HepG2 (cell line): Measurements from ENCODE around the gene ADGRB2. TPM values are rescaled to one million over a fixed set of nuclear protein-coding genes. Genes with fewer than 3 reads are reported as not detected.
A peak's percentile ranks its signal among the peaks of the same experiment; 100 is the strongest.

Experiments
- ATAC-seq: fragments of 200-7000 bp; cut with Tn5 transposase; 3 replicates; pipeline ENCODE4 v1.9.1; 2020; ENCODE audit warnings: mild to moderate bottlenecking, moderate library complexity
- BruUV-seq: library from RNA; stranded (reverse); fragments of 400-500 nt; replicated peaks from 2 replicates; lab custom pipeline; 2021; lab: Mats Ljungman, UMichigan
- CTCF ChIA-PET: fragments of 300-600 bp; formaldehyde crosslinking; extraction: SDS; loops from one replicate; lab custom pipeline; 2021; ENCODE audit warnings: low total read pairs, inconsistent platforms, low intra/inter-chr PET ratio; lab: Yijun Ruan, JAX
- POLR2A ChIA-PET: fragments of 350-600 bp; sonication (Branson Sonifier 250); formaldehyde crosslinking; loops from one replicate; lab custom pipeline; 2020; ENCODE audit warnings: antibody characterized with exemption, inconsistent platforms; lab: Yijun Ruan, JAX
- DNase-seq: peaks from one replicate; pipeline ENCODE4 v3.0.0-alpha.2; 2015; ENCODE audit warnings: low spot score
- FAIRE-seq: peaks from 3 replicates; lab custom pipeline; 2011; peaks lifted over from hg19 to GRCh38; lab: Jason Lieb, UNC
- H2AFZ ChIP-seq: one replicate; pipeline ENCODE4 v1.6.1; 2011; ENCODE audit warnings: low read length, inconsistent platforms
- H3K27ac ChIP-seq: fragments of 300-600 bp; 3 replicates; pipeline ENCODE4 v1.8.0; 2011; ENCODE audit warnings: mixed run types, mild to moderate bottlenecking, mixed read lengths, low read length, inconsistent platforms; ENCODE audit not compliant: insufficient read depth; ENCODE audit errors: extremely low read length
- H3K27me3 ChIP-seq, 2 experiments: fragments of 200-600 bp in 1 of 2; 2 replicates in 1 of 2; 3 replicates in 1 of 2; pipeline versions ENCODE4 v1.6.0 to v1.8.0; 2011; ENCODE audit warnings: low read length in 2 of 2, mild to moderate bottlenecking in 2 of 2, moderate library complexity in 2 of 2, inconsistent platforms in 1 of 2; ENCODE audit not compliant: insufficient read depth in 2 of 2, control insufficient read depth in 1 of 2
- H3K36me3 ChIP-seq, 2 experiments: fragments of 200-600 bp in 1 of 2; replicated peaks in 1 of 2; 2 replicates in 1 of 2; 3 replicates in 1 of 2; pipeline versions ENCODE4 v1.5.1 to v1.8.0; 2011; ENCODE audit warnings: low read length in 2 of 2, inconsistent platforms in 1 of 2; ENCODE audit not compliant: insufficient read depth in 2 of 2, control insufficient read depth in 1 of 2
- H3K4me1 ChIP-seq: 2 replicates; pipeline ENCODE4 v1.5.1; 2012; ENCODE audit warnings: low read length, inconsistent platforms; ENCODE audit not compliant: insufficient read depth
- H3K4me2 ChIP-seq: 2 replicates; pipeline ENCODE4 v1.6.0; 2011; ENCODE audit warnings: low read depth, low read length, inconsistent platforms
- H3K4me3 ChIP-seq, 3 experiments: fragments of 200-600 bp in 1 of 3; sonication (generic), shearing (Covaris generic) in 1 of 3; replicated peaks in 1 of 3; 2 replicates each; pipeline ENCODE4 v1.5.1; 2011 to 2016; ENCODE audit warnings: low read length in 3 of 3, inconsistent platforms in 2 of 3, low read depth in 2 of 3, mild to moderate bottlenecking in 2 of 3, control low read depth in 1 of 3, mixed read lengths in 1 of 3; ENCODE audit not compliant: insufficient read depth in 1 of 3
- H3K79me2 ChIP-seq: one replicate; pipeline ENCODE4 v1.6.1; 2011; ENCODE audit warnings: low read length, inconsistent platforms; ENCODE audit not compliant: insufficient read depth
- H3K9ac ChIP-seq: 2 replicates; pipeline ENCODE4 v1.6.0; 2011; ENCODE audit warnings: mild to moderate bottlenecking, low read depth, low read length, inconsistent platforms; ENCODE audit not compliant: insufficient read depth
- H3K9me3 ChIP-seq: 2 replicates; pipeline ENCODE4 v1.5.1; 2012; ENCODE audit warnings: mild to moderate bottlenecking, low read length
- H4K20me1 ChIP-seq: 2 replicates; pipeline ENCODE4 v1.6.0; 2011; ENCODE audit warnings: inconsistent platforms, mild to moderate bottlenecking, low read length, moderate library complexity; ENCODE audit not compliant: insufficient read depth
- ATF6 ChIP-seq: sonication (generic); formaldehyde crosslinking; conservative IDR thresholded peaks from 2 replicates; pipeline ENCODE4 v1.4.0; 2020; ENCODE audit warnings: missing genetic modification reagents
- CHD4 ChIP-seq: fragments of 200-600 bp; sonication (generic); IDR thresholded peaks from 2 replicates; pipeline ENCODE4 v1.7.0; 2017; ENCODE audit warnings: mild to moderate bottlenecking, low read length, borderline replicate concordance
- FOXO4 ChIP-seq: sonication (generic); formaldehyde crosslinking; conservative IDR thresholded peaks from 2 replicates; pipeline ENCODE4 v1.8.1; 2023; ENCODE audit warnings: missing genetic modification reagents
- GABPA ChIP-seq, 2 experiments: IDR thresholded peaks; 2 replicates each; pipeline ENCODE4 v1.6.1; 2011 to 2016; ENCODE audit warnings: low read depth in 2 of 2, low read length in 1 of 2, missing biosample characterization in 1 of 2, missing genetic modification characterization in 1 of 2
- POLR2A ChIP-seq, 2 experiments: IDR thresholded peaks; 2 replicates each; pipeline ENCODE4 v1.6.1; 2011; ENCODE audit warnings: low read depth in 2 of 2, low read length in 2 of 2, mild to moderate bottlenecking in 1 of 2, moderate library complexity in 1 of 2; ENCODE audit not compliant: insufficient read depth in 1 of 2
- RFX3 ChIP-seq: IDR thresholded peaks from 2 replicates; pipeline ENCODE4 v1.6.1; 2016; ENCODE audit warnings: missing biosample characterization, missing genetic modification reagents
- SNAPC2 ChIP-seq: sonication (generic); formaldehyde crosslinking; IDR thresholded peaks from 2 replicates; pipeline ENCODE4 v1.8.1; 2022; ENCODE audit warnings: mild to moderate bottlenecking, missing genetic modification reagents
- SRY ChIP-seq: sonication (generic); formaldehyde crosslinking; IDR thresholded peaks from 2 replicates; pipeline ENCODE4 v1.8.0; 2022; ENCODE audit warnings: mild to moderate bottlenecking, missing genetic modification reagents
- ZNF124 ChIP-seq: sonication (generic); formaldehyde crosslinking; IDR thresholded peaks from 2 replicates; pipeline ENCODE4 v1.4.0; 2020; ENCODE audit warnings: missing genetic modification reagents
- ZNF484 ChIP-seq: sonication (generic); formaldehyde crosslinking; IDR thresholded peaks from 2 replicates; pipeline ENCODE4 v1.5.1; 2020; ENCODE audit warnings: mild to moderate bottlenecking, low read depth, missing genetic modification reagents, borderline replicate concordance
- ZNF564 ChIP-seq: sonication (generic); formaldehyde crosslinking; IDR thresholded peaks from 2 replicates; pipeline ENCODE4 v1.8.1; 2023; ENCODE audit warnings: mild to moderate bottlenecking, missing genetic modification reagents
- ZNF567 ChIP-seq: sonication (generic); formaldehyde crosslinking; IDR thresholded peaks from 2 replicates; pipeline ENCODE4 v1.8.1; 2023; ENCODE audit warnings: mild to moderate bottlenecking, missing genetic modification reagents, borderline replicate concordance
- ZNF629 ChIP-seq: sonication (generic); formaldehyde crosslinking; conservative IDR thresholded peaks from 2 replicates; pipeline ENCODE4 v1.5.0; 2020; ENCODE audit warnings: missing genetic modification reagents
- WGBS: methylation state at CpG from one replicate; pipeline ENCODE4 v1.1.6; 2017; ENCODE audit warnings: low lambda C conversion rate; 5-methylcytosine and 5-hydroxymethylcytosine counted together
- in situ Hi-C: cut with HindIII; loops from 2 replicates; pipeline ENCODE4 v1.10.0; 2017; ENCODE audit warnings: low pct_unique_long_range_greater_than_20kb; ENCODE audit not compliant: extremely low pct_ligation_motif_present
- intact Hi-C: fragments of 100-400 bp; cut with micrococcal nuclease; formaldehyde crosslinking; loops from one replicate; pipeline ENCODE4 v1.10.0; 2022; ENCODE audit not compliant: unreplicated experiment
- polyA plus RNA-seq, 8 experiments: library from polyadenylated mRNA; depleted of rRNA in 3 of 8; stranded (reverse) in 7 of 8; unstranded in 1 of 8; fragments of >200 nt; fragmentation: Illumina TruSeq in 4 of 8; extraction: Trizol in 4 of 8; gene quantifications; 2 replicates each; pipeline versions ENCODE4 v1.2.1 to v1.2.3, GENCODE V29; 2011 to 2016; ENCODE audit warnings: low read depth in 4 of 8, missing spikeins in 1 of 8, mixed read lengths in 1 of 8; ENCODE audit not compliant: insufficient read depth in 1 of 8
- total RNA-seq, 5 experiments: library from RNA; depleted of rRNA; stranded (reverse); fragments of >200 nt; fragmentation: Illumina TruSeq; extraction: Trizol; gene quantifications; 2 replicates each; pipeline ENCODE4 v1.2.3, GENCODE V29; 2016; ENCODE audit warnings: low read depth in 1 of 5
- TF ChIP-seq, protein P1 (sequence below): sonication (generic); formaldehyde crosslinking; IDR thresholded peaks from 2 replicates; pipeline ENCODE4 v1.5.1; 2020; ENCODE audit warnings: missing genetic modification reagents, mild to moderate bottlenecking, borderline replicate concordance

Gene ADGRB2
- total and polyA plus RNA-seq, 2 of the 13 experiments (the other 11 are each of a cell fraction or from before 2014, with no cell fraction given): 0.03 to 0.09 TPM

- H3K4me3 ChIP-seq: no peak overlapping the region
- TF ChIP-seq ATF6 (CRISPR knock-in tag) (no peak), ZNF629 (CRISPR knock-in tag) (peak; percentile 83), CHD4 (peak; percentile 31; the same call in 1 of the 2 replicates)
- TF ChIP-seq, all 625 proteins: peak for 2
- Histone ChIP-seq H4K20me1 (no peaks in the 10 kb centered on the region), H3K4me2 (no peak overlapping the region), H3K27me3 (peaks cover 17 to 69% of the 10 kb centered on the region in 2 experiments), H3K4me1 (peaks cover 15% of the 10 kb centered on the region), H3K79me2 (no peaks in the 10 kb centered on the region), H3K9me3 (no peaks in the 10 kb centered on the region), H3K9ac (no peak overlapping the region), H3K36me3 (no peaks in the 10 kb centered on the region), H2AFZ (no peak overlapping the region), H3K27ac (no peak overlapping the region)
- POLR2A ChIA-PET: no interaction called here
- BruUV-seq: no TSS peak
- ATAC-seq (no peak), DNase-seq (no peak), FAIRE-seq (no peak)
- CTCF ChIA-PET: no interaction called here
- WGBS: 53% methylated on average over 8 of the region's 8 CpGs
- intact Hi-C loops (no loop called here), in situ Hi-C loops (no loop called here)
These were observed 6.9 kb downstream of the ADGRB2 start for GRCh38 chr1:31757204-31757679.

DNA sequence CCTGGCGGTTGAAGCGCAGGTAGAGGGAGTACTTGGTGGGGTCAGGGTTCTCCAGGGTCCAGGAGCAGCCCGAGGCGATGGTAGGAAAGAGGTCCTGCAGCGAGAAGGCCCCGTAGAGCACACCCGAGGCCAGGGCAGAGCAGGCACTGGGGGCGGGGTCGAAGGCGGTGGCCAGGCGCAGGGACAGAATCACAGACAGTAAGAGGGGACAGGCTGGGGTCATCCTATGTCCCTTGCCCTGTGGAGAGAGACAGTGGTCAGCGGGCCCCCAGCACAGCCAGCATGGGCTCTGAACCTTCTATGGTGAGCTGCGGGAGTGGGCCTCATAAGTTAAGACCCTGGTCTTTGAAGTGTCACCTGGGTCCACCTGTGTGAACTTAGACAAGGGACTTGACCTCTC lies 7.6 kb downstream of the ADGRB2 start:
- H3K36me3 ChIP-seq: no peaks in the 10 kb centered on the region
- no peak overlapping the region for H3K4me2 ChIP-seq
- ChIA-PET POLR2A (no interaction called here), CTCF (no interaction called here)
- 46% methylated on average over 9 of the region's 13 CpGs for WGBS
- no peak overlapping the region for H3K9ac ChIP-seq
- no peak overlapping the region for H3K27ac ChIP-seq
- peaks cover 15 to 68% of the 10 kb centered on the region in 2 experiments for H3K27me3 ChIP-seq
- H3K4me3 ChIP-seq: no peak overlapping the region
- no peak overlapping the region for H2AFZ ChIP-seq
- intact Hi-C loops: no loop called here
- BruUV-seq: no TSS peak
- ATAC-seq (no peak), FAIRE-seq (no peak), DNase-seq (no peak)
- in situ Hi-C loops: no loop called here
- H3K79me2 ChIP-seq: no peaks in the 10 kb centered on the region
- H4K20me1 ChIP-seq: no peaks in the 10 kb centered on the region
- no peaks in the 10 kb centered on the region for H3K9me3 ChIP-seq
- H3K4me1 ChIP-seq: peaks cover 15% of the 10 kb centered on the region
- TF ChIP-seq SNAPC2 (CRISPR knock-in tag) (no peak), FOXO4 (CRISPR knock-in tag) (no peak), SRY (no peak), POLR2A (IDR thresholded peaks at IDR 0.05; ENCODE audit: insufficient read depth in 1 of 2, low read depth in 2 of 2, low read length in 2 of 2) (no peak), ZNF124 (no peak), GABPA (IDR thresholded peaks at IDR 0.05; ENCODE audit: low read depth, low read length) (no peak), GABPA (CRISPR knock-in tag; IDR thresholded peaks at IDR 0.05; ENCODE audit: low read depth) (no peak), ZNF567 (no peak), ZNF484 (no peak), RFX3 (CRISPR knock-in tag) (no peak), ZNF564 (no peak)
- TF ChIP-seq, protein P1, sequence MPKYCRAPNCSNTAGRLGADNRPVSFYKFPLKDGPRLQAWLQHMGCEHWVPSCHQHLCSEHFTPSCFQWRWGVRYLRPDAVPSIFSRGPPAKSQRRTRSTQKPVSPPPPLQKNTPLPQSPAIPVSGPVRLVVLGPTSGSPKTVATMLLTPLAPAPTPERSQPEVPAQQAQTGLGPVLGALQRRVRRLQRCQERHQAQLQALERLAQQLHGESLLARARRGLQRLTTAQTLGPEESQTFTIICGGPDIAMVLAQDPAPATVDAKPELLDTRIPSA (CRISPR knock-in tag): no peak
